A549 (cell line): ENCODE data around the gene GON7.

Source experiments
- BHLHE40 ChIP-seq: IDR thresholded peaks from 2 replicates; pipeline ENCODE4 v1.6.1; 2012; ENCODE audit warnings: low read depth, low read length, inconsistent platforms
- CEBPB ChIP-seq, 2 experiments: fragments of >200 bp in 1 of 2; sonication (Bioruptor Twin) in 1 of 2; formaldehyde crosslinking in 1 of 2; IDR thresholded peaks; 2 replicates each; pipeline ENCODE4 v1.6.1; 2012 to 2016
- CHD2 ChIP-seq: fragments of 150-350 bp; IDR thresholded peaks from 2 replicates; pipeline ENCODE4 v1.6.1; 2014; ENCODE audit warnings: low read length; ENCODE audit not compliant: partially characterized antibody
- CTCF ChIP-seq: fragments of >200 bp; sonication (Bioruptor Twin); formaldehyde crosslinking; IDR thresholded peaks from 3 replicates; pipeline ENCODE4 v1.5.1; 2016
- FOXS1 ChIP-seq: fragments of 250-450 bp; sonication (Bioruptor Pico); IDR thresholded peaks from 2 replicates; pipeline ENCODE4 v1.5.0; 2020; ENCODE audit warnings: mild to moderate bottlenecking, moderate library complexity
- JUN ChIP-seq, 2 experiments: fragments of >200 bp; sonication (Bioruptor Twin); formaldehyde crosslinking; IDR thresholded peaks; 2 replicates in 1 of 2; 3 replicates in 1 of 2; pipeline ENCODE4 v1.6.1; 2016 to 2017
- MAFK ChIP-seq: fragments of 450-650 bp; IDR thresholded peaks from 2 replicates; pipeline ENCODE4 v1.6.1; 2014; ENCODE audit not compliant: partially characterized antibody
- MYC ChIP-seq: IDR thresholded peaks from 2 replicates; pipeline ENCODE4 v1.6.1; 2012; ENCODE audit warnings: mild to moderate bottlenecking, inconsistent platforms, low read length, improper control_type of control experiment, borderline replicate concordance
- POLR2A ChIP-seq: IDR thresholded peaks from 2 replicates; pipeline ENCODE4 v1.6.1; 2012; ENCODE audit warnings: mild to moderate bottlenecking, low read length
- RAD21 ChIP-seq, 2 experiments: fragments of >200 bp in 1 of 2; sonication (Bioruptor Twin) in 1 of 2; formaldehyde crosslinking in 1 of 2; IDR thresholded peaks in 1 of 2; conservative IDR thresholded peaks in 1 of 2; 2 replicates in 1 of 2; 3 replicates in 1 of 2; pipeline ENCODE4 v1.6.1; 2012 to 2018; ENCODE audit warnings: inconsistent platforms in 1 of 2
- TF ChIP-seq, protein P1 (sequence below): fragments of 200-600 bp; sonication (generic); IDR thresholded peaks from 2 replicates; pipeline ENCODE4 v1.6.1; 2016; ENCODE audit warnings: antibody characterized with exemption, mild to moderate bottlenecking, moderate library complexity
- TF ChIP-seq, protein P2 (sequence below): fragments of 150-350 bp; IDR thresholded peaks from 2 replicates; pipeline ENCODE4 v1.6.1; 2014; ENCODE audit warnings: low read depth, mild to moderate bottlenecking, low read length

GRCh38 chr14:93184391-93185348, 22.2 kb downstream of the GON7 start, which contains the start of the genes LYSET and MOAP1:
- no peak for TF ChIP-seq CTCF
- TF ChIP-seq POLR2A = peak; percentile 67
- TF ChIP-seq JUN (IDR thresholded peaks at IDR 0.05) = peak in 1 of 2 experiments; percentile 88; a peak in 3 of 5 replicates
- TF ChIP-seq BHLHE40 = no peak
- TF ChIP-seq, protein P1, sequence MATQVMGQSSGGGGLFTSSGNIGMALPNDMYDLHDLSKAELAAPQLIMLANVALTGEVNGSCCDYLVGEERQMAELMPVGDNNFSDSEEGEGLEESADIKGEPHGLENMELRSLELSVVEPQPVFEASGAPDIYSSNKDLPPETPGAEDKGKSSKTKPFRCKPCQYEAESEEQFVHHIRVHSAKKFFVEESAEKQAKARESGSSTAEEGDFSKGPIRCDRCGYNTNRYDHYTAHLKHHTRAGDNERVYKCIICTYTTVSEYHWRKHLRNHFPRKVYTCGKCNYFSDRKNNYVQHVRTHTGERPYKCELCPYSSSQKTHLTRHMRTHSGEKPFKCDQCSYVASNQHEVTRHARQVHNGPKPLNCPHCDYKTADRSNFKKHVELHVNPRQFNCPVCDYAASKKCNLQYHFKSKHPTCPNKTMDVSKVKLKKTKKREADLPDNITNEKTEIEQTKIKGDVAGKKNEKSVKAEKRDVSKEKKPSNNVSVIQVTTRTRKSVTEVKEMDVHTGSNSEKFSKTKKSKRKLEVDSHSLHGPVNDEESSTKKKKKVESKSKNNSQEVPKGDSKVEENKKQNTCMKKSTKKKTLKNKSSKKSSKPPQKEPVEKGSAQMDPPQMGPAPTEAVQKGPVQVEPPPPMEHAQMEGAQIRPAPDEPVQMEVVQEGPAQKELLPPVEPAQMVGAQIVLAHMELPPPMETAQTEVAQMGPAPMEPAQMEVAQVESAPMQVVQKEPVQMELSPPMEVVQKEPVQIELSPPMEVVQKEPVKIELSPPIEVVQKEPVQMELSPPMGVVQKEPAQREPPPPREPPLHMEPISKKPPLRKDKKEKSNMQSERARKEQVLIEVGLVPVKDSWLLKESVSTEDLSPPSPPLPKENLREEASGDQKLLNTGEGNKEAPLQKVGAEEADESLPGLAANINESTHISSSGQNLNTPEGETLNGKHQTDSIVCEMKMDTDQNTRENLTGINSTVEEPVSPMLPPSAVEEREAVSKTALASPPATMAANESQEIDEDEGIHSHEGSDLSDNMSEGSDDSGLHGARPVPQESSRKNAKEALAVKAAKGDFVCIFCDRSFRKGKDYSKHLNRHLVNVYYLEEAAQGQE = no peak; the same call in 1 of the 2 replicates
- no peak for TF ChIP-seq CEBPB (IDR thresholded peaks at IDR 0.05)
- peak; percentile 59 for TF ChIP-seq CHD2
- no peak for TF ChIP-seq FOXS1 (CRISPR knock-in tag)
- TF ChIP-seq MAFK = no peak
- TF ChIP-seq, protein P2, sequence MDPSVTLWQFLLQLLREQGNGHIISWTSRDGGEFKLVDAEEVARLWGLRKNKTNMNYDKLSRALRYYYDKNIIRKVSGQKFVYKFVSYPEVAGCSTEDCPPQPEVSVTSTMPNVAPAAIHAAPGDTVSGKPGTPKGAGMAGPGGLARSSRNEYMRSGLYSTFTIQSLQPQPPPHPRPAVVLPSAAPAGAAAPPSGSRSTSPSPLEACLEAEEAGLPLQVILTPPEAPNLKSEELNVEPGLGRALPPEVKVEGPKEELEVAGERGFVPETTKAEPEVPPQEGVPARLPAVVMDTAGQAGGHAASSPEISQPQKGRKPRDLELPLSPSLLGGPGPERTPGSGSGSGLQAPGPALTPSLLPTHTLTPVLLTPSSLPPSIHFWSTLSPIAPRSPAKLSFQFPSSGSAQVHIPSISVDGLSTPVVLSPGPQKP = no peak
- TF ChIP-seq MYC = 0 out of 2 replicates have a peak, but pooled peaks have one; percentile 18
- TF ChIP-seq RAD21 (conservative IDR thresholded peaks at IDR 0.05 in 1 of 2, IDR thresholded peaks at IDR 0.05 in 1 of 2) = no peak
